GM10266 (cell line): Measurements from ENCODE around the gene RIPK1.
"Not testable (repeated sequence)": the region's sequence is repeated elsewhere in the genome, so short reads cannot be mapped to it uniquely, and the experiment has no call there.

Experiments
- DNase-seq: peaks from one replicate; pipeline ENCODE4 v3.0.0; 2012; ENCODE audit errors: extremely low spot score
- TF ChIP-seq, protein P1 (sequence below): IDR thresholded peaks from 2 replicates; pipeline ENCODE4 v1.5.1; 2012; ENCODE audit warnings: mild to moderate bottlenecking, low read depth; ENCODE audit not compliant: control insufficient read depth, insufficient read depth; ENCODE audit errors: missing control alignments

Gene RIPK1

DNA sequence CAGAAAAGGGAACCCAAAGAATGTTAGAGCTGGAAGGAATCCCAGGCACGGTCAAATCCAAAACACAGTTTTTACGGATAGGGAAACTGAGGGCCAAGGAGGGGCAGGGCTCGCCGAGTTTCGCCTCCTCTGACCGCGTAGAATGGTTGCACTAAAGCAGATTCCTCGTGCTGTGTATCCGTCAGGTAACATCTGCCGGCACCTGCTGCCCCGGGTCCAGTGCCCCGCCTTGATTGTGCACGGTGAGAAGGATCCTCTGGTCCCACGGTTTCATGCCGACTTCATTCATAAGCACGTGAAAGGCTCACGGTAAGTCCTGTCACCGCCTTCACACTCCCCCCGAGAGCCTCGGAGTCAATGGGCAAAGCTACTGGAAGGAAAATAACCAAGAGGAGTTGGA lies 71.9 kb downstream of the RIPK1 start:
- no peak for DNase-seq

DNA sequence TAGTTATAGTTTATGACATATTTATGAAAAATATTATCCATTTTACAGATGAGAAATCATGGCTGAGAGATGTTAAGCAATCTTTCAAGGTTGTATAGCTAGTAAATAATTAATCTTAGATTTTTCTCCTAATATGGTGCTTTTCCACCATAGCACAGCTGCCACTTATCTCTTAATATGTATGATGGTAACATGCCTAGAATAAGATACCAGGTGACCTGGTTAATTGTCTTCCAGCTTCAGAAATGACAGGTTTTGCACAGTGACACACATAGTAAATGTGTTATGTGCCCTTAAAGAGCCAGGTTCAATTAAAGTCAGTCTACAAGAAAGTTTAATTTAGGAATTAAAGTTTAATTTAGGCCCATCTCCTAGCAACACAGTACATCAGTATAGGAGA lies 74.2 kb downstream of the RIPK1 start:
- TF ChIP-seq, protein P1, sequence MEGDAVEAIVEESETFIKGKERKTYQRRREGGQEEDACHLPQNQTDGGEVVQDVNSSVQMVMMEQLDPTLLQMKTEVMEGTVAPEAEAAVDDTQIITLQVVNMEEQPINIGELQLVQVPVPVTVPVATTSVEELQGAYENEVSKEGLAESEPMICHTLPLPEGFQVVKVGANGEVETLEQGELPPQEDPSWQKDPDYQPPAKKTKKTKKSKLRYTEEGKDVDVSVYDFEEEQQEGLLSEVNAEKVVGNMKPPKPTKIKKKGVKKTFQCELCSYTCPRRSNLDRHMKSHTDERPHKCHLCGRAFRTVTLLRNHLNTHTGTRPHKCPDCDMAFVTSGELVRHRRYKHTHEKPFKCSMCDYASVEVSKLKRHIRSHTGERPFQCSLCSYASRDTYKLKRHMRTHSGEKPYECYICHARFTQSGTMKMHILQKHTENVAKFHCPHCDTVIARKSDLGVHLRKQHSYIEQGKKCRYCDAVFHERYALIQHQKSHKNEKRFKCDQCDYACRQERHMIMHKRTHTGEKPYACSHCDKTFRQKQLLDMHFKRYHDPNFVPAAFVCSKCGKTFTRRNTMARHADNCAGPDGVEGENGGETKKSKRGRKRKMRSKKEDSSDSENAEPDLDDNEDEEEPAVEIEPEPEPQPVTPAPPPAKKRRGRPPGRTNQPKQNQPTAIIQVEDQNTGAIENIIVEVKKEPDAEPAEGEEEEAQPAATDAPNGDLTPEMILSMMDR: no peak
- no peak for DNase-seq

More for the DNA sequence above, 71.9 kb downstream of the RIPK1 start:
- TF ChIP-seq, protein P1: no peak

DNA sequence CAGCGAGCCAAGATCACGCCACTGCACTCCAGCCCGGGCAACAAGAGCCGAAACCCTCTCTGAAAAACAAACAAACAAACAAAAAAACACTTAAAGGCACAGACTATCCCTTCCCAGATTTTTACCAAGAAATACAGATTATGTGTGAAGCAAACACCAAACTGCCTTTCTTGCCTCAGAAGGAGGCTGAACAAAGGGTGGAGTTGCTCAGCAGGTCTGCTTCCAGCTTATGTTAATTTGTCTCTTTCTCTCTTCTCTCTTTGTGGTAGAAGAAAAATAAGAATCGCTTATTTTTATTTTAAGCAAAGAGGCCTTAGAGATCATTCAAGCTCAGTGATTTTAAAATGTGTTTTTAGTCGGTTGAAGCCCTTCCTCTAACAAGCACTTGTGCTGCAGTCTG lies 74.9 kb downstream of the RIPK1 start:
- no peak for DNase-seq
- TF ChIP-seq, protein P1: no peak

DNA sequence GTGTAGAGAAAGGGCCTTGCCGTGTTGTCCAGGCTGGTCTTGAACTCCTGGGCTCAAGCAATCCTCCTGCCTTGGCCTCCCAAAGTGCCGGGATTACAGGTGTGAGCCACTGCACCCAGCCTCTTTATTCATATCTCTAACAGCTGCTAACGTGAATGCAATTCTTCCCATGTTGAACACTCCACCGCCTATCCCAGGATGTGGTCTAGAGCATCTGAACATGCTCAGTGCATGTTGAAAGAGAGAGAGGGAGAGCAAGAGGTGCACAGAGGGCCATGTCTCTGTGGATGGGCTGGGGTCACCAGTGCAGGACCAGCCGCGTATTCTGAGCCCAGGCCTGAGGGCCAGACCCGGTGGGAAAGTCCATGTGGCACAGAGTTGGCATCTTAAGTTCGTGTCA lies 76.3 kb downstream of the RIPK1 start:
- no peak for DNase-seq
- TF ChIP-seq, protein P1: no peak

DNA sequence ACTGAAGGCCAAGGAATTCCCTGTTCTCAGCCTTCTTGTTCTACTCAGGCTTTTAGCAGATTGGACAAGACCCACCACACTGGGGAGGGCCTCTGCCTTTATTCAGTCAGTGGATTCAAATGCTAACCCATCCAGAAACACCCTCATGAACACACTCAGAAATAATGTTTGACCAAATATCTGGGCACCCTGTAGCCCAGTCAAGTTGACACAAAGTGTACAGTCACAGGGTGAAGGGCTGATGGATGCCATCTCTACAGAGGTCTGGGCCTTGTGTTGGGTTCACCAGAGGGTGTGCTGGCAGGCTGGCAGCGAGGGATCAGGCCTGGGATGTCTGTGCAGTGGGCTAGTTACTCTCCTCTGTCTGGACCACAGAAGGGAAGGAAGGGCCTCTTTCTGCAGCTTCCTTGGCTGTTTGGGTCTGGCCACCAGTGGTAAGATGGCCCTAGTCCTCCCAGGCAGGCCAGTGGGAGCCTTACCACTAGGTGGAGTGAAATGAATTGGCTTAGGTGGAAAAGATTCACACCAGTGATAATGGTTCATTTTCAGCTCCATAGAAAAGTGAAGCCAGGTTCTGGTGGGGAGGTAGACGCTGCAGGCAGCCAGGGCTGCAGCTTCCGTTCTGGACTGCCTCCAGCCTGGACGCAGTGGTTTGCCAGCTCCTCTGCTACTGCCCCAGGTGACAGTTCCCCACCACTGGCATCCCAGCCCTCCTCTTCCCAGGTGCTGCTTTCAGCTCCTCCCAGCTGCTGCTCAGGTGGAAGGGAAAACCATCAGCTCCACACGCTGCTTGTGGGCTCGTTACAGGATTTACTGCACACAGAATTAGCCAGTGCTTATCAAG lies 79.8 kb downstream of the RIPK1 start:
- no peak for DNase-seq
- TF ChIP-seq, protein P1: no peak

DNA sequence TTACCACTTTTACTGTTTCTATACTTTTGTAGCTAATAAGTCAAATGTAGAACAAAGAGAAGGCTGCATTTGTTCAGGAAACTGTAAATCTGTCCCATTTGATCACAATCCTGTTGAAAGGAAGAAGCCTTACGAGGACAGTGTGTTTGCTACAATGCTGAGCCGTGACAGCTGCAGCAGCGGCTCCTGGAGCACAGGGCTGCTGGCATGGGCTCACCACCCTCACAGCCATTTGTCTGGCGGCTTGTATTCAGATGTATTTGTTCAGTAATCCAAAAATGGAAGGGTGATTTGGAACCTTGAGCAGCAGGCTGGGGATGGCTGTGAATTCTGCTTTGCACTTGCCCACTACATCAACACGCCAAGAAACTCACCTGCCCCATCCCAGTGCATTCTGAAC lies 83.4 kb downstream of the RIPK1 start:
- TF ChIP-seq, protein P1: no peak

DNA sequence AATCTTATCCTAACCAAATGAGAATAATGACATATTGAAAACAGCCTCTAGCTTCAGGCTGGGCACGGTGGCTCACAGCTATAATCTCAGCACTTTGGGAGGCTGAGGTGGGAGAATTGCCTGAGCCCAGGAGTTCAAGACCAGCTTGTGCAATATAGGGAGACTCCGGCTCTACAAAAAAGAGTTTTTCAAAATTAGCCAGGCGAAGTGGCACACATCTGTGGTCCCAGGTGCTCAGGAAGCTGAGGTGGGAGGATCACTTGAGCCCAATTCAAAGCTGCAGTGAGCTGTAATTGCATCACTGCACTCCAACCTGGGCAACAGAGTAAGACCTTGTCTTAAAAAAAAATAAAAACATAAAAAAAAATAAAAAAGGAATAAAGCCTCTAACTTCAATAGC lies 84.4 kb downstream of the RIPK1 start:
- TF ChIP-seq, protein P1: no peak
- no peak for DNase-seq

More for the DNA sequence above, 83.4 kb downstream of the RIPK1 start:
- no peak for DNase-seq

DNA sequence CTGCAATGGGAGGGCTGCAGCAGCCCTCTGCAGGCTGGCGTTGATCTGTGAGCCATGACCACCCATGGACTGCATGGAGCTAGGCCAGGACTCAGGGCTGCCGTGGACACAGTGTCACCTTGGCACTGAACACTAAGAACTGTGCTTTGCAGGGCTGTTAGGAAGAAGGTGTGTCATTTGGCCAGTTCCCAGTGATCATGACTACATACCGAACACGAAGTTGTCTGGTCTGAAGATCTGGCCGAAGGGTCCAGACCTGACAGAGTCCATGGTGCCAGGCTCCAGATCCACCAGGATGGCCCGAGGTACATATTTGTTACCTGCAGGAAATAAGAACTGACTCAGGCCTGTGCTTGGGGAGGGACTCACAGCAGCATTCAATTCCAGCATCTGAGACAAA lies 87.1 kb downstream of the RIPK1 start:
- DNase-seq: not testable (repeated sequence)

DNA sequence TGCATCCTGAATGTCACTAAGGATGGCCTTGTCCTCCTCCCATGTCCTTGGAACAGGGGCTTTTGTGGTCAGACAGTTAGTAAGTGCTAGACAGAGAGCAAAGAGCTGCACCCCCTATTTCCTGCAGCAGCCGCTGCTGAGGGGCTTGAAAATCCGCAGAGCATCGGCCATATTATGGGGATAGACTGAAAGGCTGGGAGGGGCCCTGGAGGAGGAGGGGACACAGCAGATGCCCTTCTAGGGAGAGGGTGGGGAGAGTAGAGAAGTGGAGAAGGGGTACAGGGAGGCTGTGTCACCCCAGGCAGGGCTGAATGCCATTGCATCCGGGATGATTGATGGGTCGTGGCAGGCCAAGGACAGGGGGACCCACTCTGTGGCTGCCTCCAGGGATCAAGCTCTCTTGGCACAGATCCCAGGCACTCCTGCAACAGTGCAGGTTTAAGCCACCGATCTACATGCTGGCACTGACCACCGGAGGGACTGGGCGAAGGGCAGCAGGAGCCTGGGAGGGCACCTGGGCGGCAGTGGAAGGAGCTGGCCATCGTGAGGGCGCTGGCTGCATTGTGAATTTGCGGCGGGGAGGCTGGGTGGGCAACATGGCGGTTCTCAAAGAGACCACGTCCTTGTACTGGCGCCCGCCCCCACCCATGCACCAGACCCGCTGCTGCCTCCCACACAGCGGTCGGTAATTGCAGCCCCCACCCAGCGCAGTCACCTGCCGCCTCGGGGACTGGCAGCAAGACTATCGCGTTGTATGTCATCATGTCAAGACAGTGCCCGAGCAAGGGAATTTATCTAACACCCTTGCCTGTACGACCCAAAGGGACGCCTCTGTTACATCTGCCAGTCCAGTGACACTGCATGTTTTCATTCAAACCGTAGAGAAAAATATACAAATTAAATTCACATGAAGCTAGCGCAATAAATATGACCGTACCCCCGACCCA lies 88.2 kb downstream of the RIPK1 start:
- DNase-seq: not testable (repeated sequence)
